Spinal cord (tissue), 10 donors: ENCODE results near the gene PEPD. TPM values are rescaled to one million over a fixed set of nuclear protein-coding genes. Genes with fewer than 3 reads are reported as not detected.

Source experiments
- DNase-seq, 6 donors: peaks; one replicate each; pipeline versions ENCODE4 v3.0.0 to v3.0.0-alpha.2; 2013 to 2015; ENCODE audit warnings: low spot score in 6 of 6, low read depth in 4 of 6
- H3K27ac ChIP-seq: one replicate; pipeline ENCODE4 v1.5.1; 2013; ENCODE audit warnings: low read depth, low read length, control low read depth
- H3K27me3 ChIP-seq: one replicate; pipeline ENCODE4 v1.6.1; 2013; ENCODE audit warnings: low read length; ENCODE audit not compliant: control insufficient read depth, insufficient read depth
- H3K36me3 ChIP-seq: one replicate; pipeline ENCODE4 v1.6.1; 2013; ENCODE audit warnings: low read length; ENCODE audit not compliant: control insufficient read depth, insufficient read depth
- H3K4me1 ChIP-seq: one replicate; pipeline ENCODE4 v1.6.1; 2013; ENCODE audit warnings: low read length; ENCODE audit not compliant: control insufficient read depth, insufficient read depth
- H3K4me3 ChIP-seq: one replicate; pipeline ENCODE4 v1.5.1; 2013; ENCODE audit warnings: low read depth, low read length, control low read depth
- H3K9me3 ChIP-seq: one replicate; pipeline ENCODE4 v1.6.1; 2013; ENCODE audit warnings: low read length; ENCODE audit not compliant: control insufficient read depth, insufficient read depth
- WGBS: methylation state at CpG from one replicate; pipeline ENCODE4 v1.1.5; 2013; ENCODE audit warnings: missing lambda C conversion rate; ENCODE audit not compliant: insufficient coverage; 5-methylcytosine and 5-hydroxymethylcytosine counted together
- polyA plus RNA-seq, 2 donors: library from polyadenylated mRNA; unstranded; fragments of 120-200 nt; gene quantifications; one replicate each; pipeline ENCODE4 v1.2.1, GENCODE V29; 2013; ENCODE audit not compliant: insufficient read length in 2 of 2
- total RNA-seq, 2 donors: library from RNA; depleted of rRNA in 1 of 2; stranded (reverse); fragments of 120-200 nt in 1 of 2; fragments of >200 nt in 1 of 2; gene quantifications; one replicate each; pipeline versions ENCODE4 v1.2.3 to v1.2.4, GENCODE V29; 2013 to 2014
- donor health status: healthy.

PEPD gene
- total and polyA plus RNA-seq, 4 donors: 30.0 to 62.6 (median 48.6) TPM

GRCh38 chr19:33517922-33518321, 3.7 kb downstream of the PEPD start:
- Histone ChIP-seq H3K27ac (no peak overlapping the region), H3K9me3 (no peaks in the 10 kb centered on the region), H3K4me1 (peaks cover 19% of the 10 kb centered on the region), H3K27me3 (no peaks in the 10 kb centered on the region), H3K36me3 (peaks cover 11% of the 10 kb centered on the region), H3K4me3 (no peak overlapping the region)
- WGBS: 100% methylated on average over 8 of the region's 9 CpGs
- no peak for DNase-seq

- DNase-seq: no peak
- Histone ChIP-seq H3K27ac (no peak overlapping the region), H3K4me1 (peaks cover 4% of the 10 kb centered on the region), H3K27me3 (no peaks in the 10 kb centered on the region), H3K4me3 (no peak overlapping the region), H3K36me3 (peaks cover 30% of the 10 kb centered on the region), H3K9me3 (no peaks in the 10 kb centered on the region)
- 39% methylated on average over 4 of the region's 4 CpGs for WGBS
These were observed 5.7 kb downstream of the PEPD start for GRCh38 chr19:33515921-33516320.

DNA sequence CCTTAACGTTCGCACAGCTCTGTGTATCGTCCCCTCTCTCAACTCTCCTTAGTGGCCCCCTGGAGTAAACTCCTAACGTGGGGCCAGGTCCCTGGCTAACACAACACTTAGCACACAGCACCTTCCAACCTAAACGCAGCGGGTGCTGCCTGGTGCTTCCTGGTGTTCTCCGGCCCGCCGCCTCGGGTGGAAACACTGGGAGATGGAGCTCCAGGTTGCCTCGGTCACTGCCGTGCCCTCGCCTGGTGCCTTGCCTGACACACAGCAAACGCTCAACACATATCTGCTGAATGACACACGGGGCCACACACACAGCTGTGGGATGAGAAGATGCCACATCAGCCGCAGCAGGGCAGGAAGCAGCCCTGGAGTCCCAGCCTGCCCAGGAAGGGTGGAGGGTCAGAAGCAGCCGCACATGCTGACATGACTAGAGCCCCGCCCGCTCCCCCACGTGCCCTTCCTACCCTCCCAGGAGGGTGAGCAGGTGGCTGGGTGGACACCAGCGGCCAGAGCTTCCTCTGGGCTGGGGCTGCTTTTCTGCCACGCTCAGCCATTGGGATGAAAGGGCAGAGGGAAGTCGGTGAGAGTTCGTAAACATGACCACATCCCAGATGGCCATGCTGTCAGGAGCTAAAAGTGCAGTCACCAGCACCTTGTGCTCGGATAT, 6.6 kb downstream of the PEPD start:
- no peak for DNase-seq
- H3K27ac ChIP-seq: no peak overlapping the region
- no peaks in the 10 kb centered on the region for H3K4me1 ChIP-seq
- H3K9me3 ChIP-seq: no peaks in the 10 kb centered on the region
- 83% methylated on average over 24 of the region's 25 CpGs for WGBS
- H3K4me3 ChIP-seq: no peak overlapping the region
- H3K36me3 ChIP-seq: peaks cover 35% of the 10 kb centered on the region
- H3K27me3 ChIP-seq: no peaks in the 10 kb centered on the region

DNA sequence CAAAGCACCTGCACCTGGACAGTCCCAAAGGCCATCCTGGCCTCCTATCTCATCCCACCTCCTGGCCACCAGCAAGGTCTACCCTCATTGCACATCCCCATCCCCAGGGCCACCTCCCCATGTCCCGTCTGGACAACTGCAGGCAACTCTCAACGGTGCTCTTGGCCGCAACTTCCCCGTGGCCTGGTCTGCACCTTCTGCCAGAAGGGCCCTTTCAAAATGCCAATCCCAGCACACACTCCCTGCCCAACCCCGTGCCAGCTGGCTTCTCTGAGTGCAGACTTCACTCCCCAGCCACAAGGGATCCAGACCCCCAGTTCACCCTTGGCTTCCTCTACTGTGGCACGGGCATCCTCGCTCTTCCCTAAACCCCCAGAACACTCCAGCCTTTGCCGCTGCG, 8.2 kb downstream of the PEPD start:
- Histone ChIP-seq H3K27ac (no peak overlapping the region), H3K4me3 (no peak overlapping the region), H3K27me3 (no peaks in the 10 kb centered on the region), H3K9me3 (no peaks in the 10 kb centered on the region), H3K36me3 (peaks cover 49% of the 10 kb centered on the region), H3K4me1 (peaks cover 15% of the 10 kb centered on the region)
- whole genome bisulfite sequencing: 91% methylated on average over 9 of the region's 9 CpGs
- DNase-seq: no peak

DNA sequence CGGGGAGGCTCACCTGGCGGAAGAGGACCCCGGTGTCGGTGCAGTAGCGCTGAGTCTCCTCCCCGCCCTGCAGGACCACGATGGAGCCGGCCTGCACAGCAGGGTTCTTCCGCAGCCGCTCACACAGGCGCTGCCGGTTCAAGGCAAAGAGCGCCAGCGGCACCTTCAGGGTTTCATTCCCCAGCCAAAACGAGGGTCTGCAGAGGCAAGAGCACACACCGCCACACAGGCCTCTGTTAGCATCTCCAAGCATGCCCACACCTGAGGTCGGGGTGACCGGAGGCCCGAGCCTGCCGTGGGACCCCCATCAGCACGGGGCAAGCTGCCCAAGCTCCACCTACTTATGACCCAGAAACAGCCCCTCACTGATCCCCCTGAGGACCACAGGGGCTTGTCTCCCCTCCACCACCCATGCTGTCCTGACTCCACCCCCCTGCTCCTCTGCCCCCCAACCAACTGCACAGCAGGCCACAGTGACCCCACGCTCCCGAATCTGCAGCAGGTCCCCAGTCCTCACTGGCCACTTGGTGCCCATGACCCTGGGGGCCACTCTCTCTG, 8.9 kb downstream of the PEPD start:
- Histone ChIP-seq H3K4me3 (no peak overlapping the region), H3K9me3 (no peaks in the 10 kb centered on the region), H3K27me3 (no peaks in the 10 kb centered on the region), H3K27ac (no peak overlapping the region), H3K36me3 (peaks cover 53% of the 10 kb centered on the region), H3K4me1 (peaks cover 21% of the 10 kb centered on the region)
- WGBS: 89% methylated on average over 23 of the region's 23 CpGs
- no peak for DNase-seq

- DNase-seq: no peak
- peaks cover 25% of the 10 kb centered on the region for H3K4me1 ChIP-seq
- no peaks in the 10 kb centered on the region for H3K9me3 ChIP-seq
- H3K4me3 ChIP-seq: no peak overlapping the region
- H3K36me3 ChIP-seq: peaks cover 57% of the 10 kb centered on the region
- WGBS: 100% methylated on average over 2 of the region's 3 CpGs
- H3K27me3 ChIP-seq: no peaks in the 10 kb centered on the region
- no peak overlapping the region for H3K27ac ChIP-seq
These were observed 9.6 kb downstream of the PEPD start for GRCh38 chr19:33512021-33512420.

- H3K36me3 ChIP-seq: peaks cover 64% of the 10 kb centered on the region
These were observed 10.2 kb downstream of the PEPD start for GRCh38 chr19:33511346-33511745.

DNA sequence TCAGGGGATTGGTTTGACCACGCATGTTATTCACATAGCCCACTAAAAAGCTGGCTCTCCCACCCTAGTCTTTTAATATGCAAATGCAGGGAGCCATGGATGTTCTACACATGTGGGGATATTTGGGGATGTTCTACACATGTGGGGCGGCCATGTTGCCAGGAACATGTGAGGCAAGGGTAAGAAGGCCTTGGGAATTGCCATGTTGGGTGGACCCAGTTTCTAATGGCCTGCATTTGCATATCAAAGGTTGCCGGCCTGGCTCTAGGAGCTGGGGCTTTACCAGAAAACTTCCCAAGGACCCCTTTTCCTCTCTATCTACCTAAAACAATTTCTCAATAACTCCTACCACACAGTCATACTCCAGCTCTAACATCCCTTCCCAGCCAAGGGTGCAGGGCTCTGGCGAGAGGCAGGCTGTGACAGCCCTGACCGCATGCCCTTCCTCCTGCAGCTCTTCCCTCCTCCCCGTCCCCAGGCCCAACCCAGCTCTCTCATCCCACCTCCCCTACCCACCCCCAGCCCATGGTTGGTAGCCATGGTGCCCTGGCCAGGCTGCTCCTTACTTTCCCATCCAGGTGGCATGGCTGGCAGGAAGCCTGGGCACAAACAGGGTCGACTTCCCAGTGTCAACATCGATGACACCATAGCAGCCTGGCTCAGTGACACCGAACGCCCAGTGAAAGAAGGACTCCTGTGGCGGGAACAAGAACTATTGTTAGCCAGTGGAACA, 11.0 kb downstream of the PEPD start:
- Histone ChIP-seq H3K27ac (no peak overlapping the region), H3K9me3 (no peaks in the 10 kb centered on the region), H3K4me3 (no peak overlapping the region), H3K27me3 (no peaks in the 10 kb centered on the region), H3K36me3 (peaks cover 71% of the 10 kb centered on the region), H3K4me1 (peaks cover 25% of the 10 kb centered on the region)
- no peak for DNase-seq
- 67% methylated on average over 10 of the region's 11 CpGs for WGBS

More at GRCh38 chr19:33511346-33511745, 10.2 kb downstream of the PEPD start:
- Histone ChIP-seq H3K4me1 (peaks cover 25% of the 10 kb centered on the region), H3K9me3 (no peaks in the 10 kb centered on the region), H3K27ac (no peak overlapping the region), H3K4me3 (no peak overlapping the region), H3K27me3 (no peaks in the 10 kb centered on the region)
- WGBS: 88% methylated on average over 7 of the region's 13 CpGs
- no peak for DNase-seq

- no peaks in the 10 kb centered on the region for H3K27me3 ChIP-seq
- H3K9me3 ChIP-seq: no peaks in the 10 kb centered on the region
- H3K4me1 ChIP-seq: peaks cover 32% of the 10 kb centered on the region
- H3K27ac ChIP-seq: no peak overlapping the region
- no peak overlapping the region for H3K4me3 ChIP-seq
- WGBS: 93% methylated on average over 10 of the region's 15 CpGs
- no peak for DNase-seq
- H3K36me3 ChIP-seq: peaks cover 74% of the 10 kb centered on the region
These were observed 11.8 kb downstream of the PEPD start for GRCh38 chr19:33509774-33510173.
